Measurements from ENCODE around the gene PIK3CD.

Gene PIK3CD

DNA sequence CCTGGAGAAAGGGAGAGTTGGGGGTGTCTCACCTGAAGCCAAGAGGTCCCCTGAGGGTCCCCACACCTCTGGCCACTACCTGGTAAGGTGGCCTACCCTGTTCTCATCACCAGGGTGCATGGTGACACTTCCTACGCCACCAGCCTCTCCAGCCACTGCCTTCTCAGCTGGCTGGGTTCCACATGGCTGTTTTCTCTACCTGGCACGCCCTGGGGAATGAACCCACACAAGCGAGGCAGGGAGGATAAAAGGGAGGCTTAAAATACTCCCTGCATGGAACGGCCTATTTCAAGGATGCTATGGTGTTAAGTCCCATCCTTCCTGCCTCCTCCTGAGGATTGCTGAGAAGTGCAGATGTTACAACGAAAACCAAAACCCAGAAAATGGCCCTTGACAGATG lies 84.7 kb downstream of the PIK3CD start:
- no peaks in the 10 kb centered on the region for H3F3A ChIP-seq (ENCODE audit: insufficient read depth, low read length)
- H3K79me2 ChIP-seq (ENCODE audit: insufficient read depth, low read length) = no peaks in the 10 kb centered on the region
- no peak overlapping the region for H3K27ac ChIP-seq (ENCODE audit: low read depth, low read length, poor library complexity, severe bottlenecking)
- H3K4me3 ChIP-seq (ENCODE audit: low read depth, low read length, poor library complexity, severe bottlenecking) = no peak overlapping the region
- no peaks in the 10 kb centered on the region for H3K4me1 ChIP-seq (ENCODE audit: insufficient read depth, low read length, severe bottlenecking)
- no peak overlapping the region for H3K9ac ChIP-seq (ENCODE audit: low read length)
- no peak for TF ChIP-seq EZH2 (IDR thresholded peaks at IDR 0.05; ENCODE audit: borderline replicate concordance, low read length)
- TF ChIP-seq, protein P1, sequence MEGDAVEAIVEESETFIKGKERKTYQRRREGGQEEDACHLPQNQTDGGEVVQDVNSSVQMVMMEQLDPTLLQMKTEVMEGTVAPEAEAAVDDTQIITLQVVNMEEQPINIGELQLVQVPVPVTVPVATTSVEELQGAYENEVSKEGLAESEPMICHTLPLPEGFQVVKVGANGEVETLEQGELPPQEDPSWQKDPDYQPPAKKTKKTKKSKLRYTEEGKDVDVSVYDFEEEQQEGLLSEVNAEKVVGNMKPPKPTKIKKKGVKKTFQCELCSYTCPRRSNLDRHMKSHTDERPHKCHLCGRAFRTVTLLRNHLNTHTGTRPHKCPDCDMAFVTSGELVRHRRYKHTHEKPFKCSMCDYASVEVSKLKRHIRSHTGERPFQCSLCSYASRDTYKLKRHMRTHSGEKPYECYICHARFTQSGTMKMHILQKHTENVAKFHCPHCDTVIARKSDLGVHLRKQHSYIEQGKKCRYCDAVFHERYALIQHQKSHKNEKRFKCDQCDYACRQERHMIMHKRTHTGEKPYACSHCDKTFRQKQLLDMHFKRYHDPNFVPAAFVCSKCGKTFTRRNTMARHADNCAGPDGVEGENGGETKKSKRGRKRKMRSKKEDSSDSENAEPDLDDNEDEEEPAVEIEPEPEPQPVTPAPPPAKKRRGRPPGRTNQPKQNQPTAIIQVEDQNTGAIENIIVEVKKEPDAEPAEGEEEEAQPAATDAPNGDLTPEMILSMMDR (IDR thresholded peaks at IDR 0.05; ENCODE audit: low read length) = no peak
- H3K9me3 ChIP-seq (ENCODE audit: low read length) = no peaks in the 10 kb centered on the region
- H2AFZ ChIP-seq (ENCODE audit: low read length) = no peak overlapping the region
- H3K4me2 ChIP-seq (ENCODE audit: low read length) = no peak overlapping the region
- no peaks in the 10 kb centered on the region for H3K9me2 ChIP-seq (ENCODE audit: low read depth, low read length)
- H4K20me1 ChIP-seq (ENCODE audit: insufficient read depth, low read length) = no peaks in the 10 kb centered on the region
- peaks cover 96% of the 10 kb centered on the region for H3K36me3 ChIP-seq (ENCODE audit: insufficient read depth, low read length)
- H3K27me3 ChIP-seq (ENCODE audit: insufficient read depth, low read length) = no peaks in the 10 kb centered on the region

GRCh38 chr1:9737057-9737456 lies 85.5 kb downstream of the PIK3CD start:
- TF ChIP-seq EZH2 (IDR thresholded peaks at IDR 0.05; ENCODE audit: borderline replicate concordance, low read length) = no peak
- TF ChIP-seq, protein P1 (IDR thresholded peaks at IDR 0.05; ENCODE audit: low read length) = no peak

DNA sequence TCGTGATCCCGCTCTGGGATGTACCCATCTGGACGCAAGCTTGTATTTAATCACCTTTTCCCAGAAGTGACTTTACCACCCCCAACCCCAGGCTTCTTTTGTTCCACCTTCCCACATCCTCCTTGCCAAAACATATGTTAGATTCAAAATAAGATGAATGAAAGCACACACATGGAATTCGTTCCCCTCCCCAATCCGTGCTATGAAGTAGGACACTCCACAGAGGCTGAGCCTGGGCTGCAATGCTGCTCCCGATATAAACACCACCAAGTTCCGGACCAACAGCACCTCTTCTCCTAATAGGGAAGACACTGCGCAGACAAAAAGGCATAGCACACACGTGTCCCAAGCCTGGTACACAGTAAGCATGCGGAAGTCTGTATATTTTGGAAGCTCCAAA lies 86.1 kb downstream of the PIK3CD start:
- Histone ChIP-seq H3F3A (ENCODE audit: insufficient read depth, low read length) (no peaks in the 10 kb centered on the region; the same call in 1 of the 2 replicates), H3K79me2 (ENCODE audit: insufficient read depth, low read length) (no peaks in the 10 kb centered on the region), H3K27me3 (ENCODE audit: insufficient read depth, low read length) (no peaks in the 10 kb centered on the region), H3K9me3 (ENCODE audit: low read length) (no peaks in the 10 kb centered on the region), H4K20me1 (ENCODE audit: insufficient read depth, low read length) (no peaks in the 10 kb centered on the region), H2AFZ (ENCODE audit: low read length) (no peak overlapping the region), H3K9ac (ENCODE audit: low read length) (no peak overlapping the region), H3K27ac (ENCODE audit: low read depth, low read length, poor library complexity, severe bottlenecking) (no peak overlapping the region), H3K9me2 (ENCODE audit: low read depth, low read length) (no peaks in the 10 kb centered on the region), H3K4me2 (ENCODE audit: low read length) (no peak overlapping the region), H3K4me3 (ENCODE audit: low read depth, low read length, poor library complexity, severe bottlenecking) (no peak overlapping the region), H3K4me1 (ENCODE audit: insufficient read depth, low read length, severe bottlenecking) (no peaks in the 10 kb centered on the region), H3K36me3 (ENCODE audit: insufficient read depth, low read length) (peaks cover 96% of the 10 kb centered on the region)
- TF ChIP-seq, protein P1 (IDR thresholded peaks at IDR 0.05; ENCODE audit: low read length) = no peak
- TF ChIP-seq EZH2 (IDR thresholded peaks at IDR 0.05; ENCODE audit: borderline replicate concordance, low read length) = no peak

More at GRCh38 chr1:9737057-9737456, 85.5 kb downstream of the PIK3CD start:
- Histone ChIP-seq H3K27me3 (ENCODE audit: insufficient read depth, low read length) (no peaks in the 10 kb centered on the region), H3K36me3 (ENCODE audit: insufficient read depth, low read length) (peaks cover 96% of the 10 kb centered on the region), H2AFZ (ENCODE audit: low read length) (no peak overlapping the region), H3K27ac (ENCODE audit: low read depth, low read length, poor library complexity, severe bottlenecking) (no peak overlapping the region), H3F3A (ENCODE audit: insufficient read depth, low read length) (no peaks in the 10 kb centered on the region; the same call in 1 of the 2 replicates), H3K9ac (ENCODE audit: low read length) (no peak overlapping the region), H4K20me1 (ENCODE audit: insufficient read depth, low read length) (no peaks in the 10 kb centered on the region), H3K9me3 (ENCODE audit: low read length) (no peaks in the 10 kb centered on the region), H3K4me3 (ENCODE audit: low read depth, low read length, poor library complexity, severe bottlenecking) (no peak overlapping the region), H3K4me2 (ENCODE audit: low read length) (no peak overlapping the region), H3K4me1 (ENCODE audit: insufficient read depth, low read length, severe bottlenecking) (no peaks in the 10 kb centered on the region), H3K9me2 (ENCODE audit: low read depth, low read length) (no peaks in the 10 kb centered on the region), H3K79me2 (ENCODE audit: insufficient read depth, low read length) (no peaks in the 10 kb centered on the region)

All from OCI-LY1 (cell line).